Measurements from ENCODE around the gene THSD7B.
"Not testable (repeated sequence)": the region's sequence is repeated elsewhere in the genome, so short reads cannot be mapped to it uniquely, and the experiment has no call there.

THSD7B gene

DNA sequence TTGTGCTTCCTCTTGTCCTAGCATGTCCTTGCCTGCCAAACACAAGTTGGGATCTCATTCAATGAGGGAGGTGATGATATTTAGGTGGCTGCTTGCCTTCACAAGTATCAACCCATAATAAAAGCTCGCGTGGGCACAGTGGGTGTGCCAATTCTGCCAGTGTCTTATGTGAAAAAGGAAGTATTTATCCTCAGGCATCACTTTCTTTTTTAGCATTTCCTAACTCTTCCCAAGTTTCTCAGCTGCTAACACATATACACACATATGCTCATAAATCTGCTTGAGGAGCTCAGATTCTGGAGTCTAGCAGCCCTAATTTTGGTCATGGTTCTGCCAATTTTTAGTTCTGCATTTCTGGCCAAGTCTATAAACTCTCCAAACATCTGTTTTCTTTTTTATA lies 879.4 kb downstream of the THSD7B start:
- no peak for DNase-seq

DNA sequence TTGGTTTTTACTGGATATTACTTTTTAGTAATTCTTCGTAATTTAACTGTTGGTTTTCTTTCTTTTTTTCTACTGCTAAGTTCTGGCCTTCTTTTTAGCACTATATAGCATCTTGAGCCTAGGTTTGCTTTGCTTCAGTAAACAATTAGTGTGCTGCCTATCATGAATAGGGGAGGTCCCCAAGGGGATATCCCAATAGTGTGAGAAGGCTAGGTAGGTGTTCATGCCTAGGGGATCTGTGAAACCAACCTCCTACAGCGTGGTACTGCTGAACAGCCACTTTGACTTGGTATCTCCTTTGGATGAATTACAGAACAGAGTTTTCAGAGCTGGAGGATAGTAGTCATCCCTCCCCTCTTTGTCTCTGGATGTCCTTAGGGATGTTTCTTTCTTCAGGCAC lies 888.7 kb downstream of the THSD7B start:
- no peak for DNase-seq

DNA sequence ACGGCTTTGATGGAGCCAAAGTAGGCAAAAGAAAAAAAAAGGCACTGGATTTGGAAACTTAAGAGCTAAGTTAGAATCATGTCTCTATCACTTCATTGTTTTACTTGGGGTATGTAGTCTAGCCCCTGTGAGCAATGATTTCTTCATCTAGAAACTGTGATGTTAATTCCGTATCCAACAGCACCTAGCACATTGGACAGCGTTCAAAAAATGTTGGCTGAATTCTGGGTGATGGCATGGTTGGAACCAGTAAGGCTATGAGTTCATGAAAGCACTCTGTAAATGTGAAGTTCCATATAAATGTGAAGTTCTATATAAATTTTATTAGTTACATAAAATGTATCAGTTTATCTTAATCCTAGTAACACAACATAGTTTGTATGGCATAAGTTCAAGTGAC lies 890.5 kb downstream of the THSD7B start:
- no peak for DNase-seq

DNA sequence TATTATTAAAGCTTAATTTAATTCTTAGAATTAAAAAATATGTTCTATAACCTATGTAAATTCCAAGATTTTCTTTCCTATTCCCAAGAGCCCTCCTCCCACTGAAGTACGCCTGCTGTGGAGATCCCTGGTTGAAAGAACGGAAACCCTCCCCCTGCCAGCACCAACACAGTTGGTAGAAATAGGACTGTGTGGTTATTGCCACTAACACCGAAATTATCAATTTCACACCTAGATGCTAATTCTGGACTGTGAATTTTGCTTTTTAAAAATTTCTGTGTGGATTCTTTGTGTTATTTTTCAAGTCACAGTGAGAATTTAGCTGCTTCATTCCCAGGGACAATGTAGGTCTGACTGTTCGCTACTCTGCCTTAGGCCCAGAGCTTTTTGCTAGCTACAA lies 893.1 kb downstream of the THSD7B start:
- no peak for DNase-seq

DNA sequence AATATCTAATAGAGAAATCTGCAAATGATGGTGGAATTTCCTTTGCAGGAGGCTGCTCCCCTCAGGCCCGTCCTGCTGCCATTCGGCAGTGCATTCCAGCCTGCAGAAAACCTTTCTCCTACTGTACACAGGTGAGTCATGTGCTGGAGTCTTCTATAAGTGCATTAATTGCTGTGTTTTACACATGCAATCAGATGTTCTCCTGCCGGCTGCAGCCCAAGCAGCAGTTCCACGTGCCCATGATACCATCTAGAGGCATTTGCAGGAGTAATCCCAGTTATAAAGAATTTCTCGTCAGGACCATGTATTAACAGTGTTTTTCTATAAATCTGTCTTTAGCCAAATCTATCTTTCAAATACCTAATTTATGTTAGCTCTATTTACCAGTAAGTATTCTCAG lies 894.3 kb downstream of the THSD7B start:
- DNase-seq, result no peak

DNA sequence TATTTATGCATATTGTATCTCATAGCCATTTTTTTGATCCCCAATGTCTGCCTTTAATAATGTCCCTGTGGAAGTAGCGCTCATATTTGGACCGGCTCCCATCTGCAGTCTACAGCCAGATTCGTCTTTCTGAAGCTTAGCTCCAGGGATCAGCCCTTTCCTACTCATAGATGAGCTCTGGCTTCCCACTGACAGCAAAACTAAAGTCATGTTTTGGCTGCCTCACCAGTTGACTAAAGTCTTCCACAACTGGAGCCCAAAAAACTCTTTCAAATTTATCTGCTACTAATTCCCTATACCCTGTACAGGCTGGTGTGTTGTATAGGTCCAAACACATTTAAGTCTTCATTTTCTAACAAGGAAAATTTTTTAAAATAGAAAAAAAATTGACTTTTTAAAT lies 904.8 kb downstream of the THSD7B start:
- no peak for DNase-seq

DNA sequence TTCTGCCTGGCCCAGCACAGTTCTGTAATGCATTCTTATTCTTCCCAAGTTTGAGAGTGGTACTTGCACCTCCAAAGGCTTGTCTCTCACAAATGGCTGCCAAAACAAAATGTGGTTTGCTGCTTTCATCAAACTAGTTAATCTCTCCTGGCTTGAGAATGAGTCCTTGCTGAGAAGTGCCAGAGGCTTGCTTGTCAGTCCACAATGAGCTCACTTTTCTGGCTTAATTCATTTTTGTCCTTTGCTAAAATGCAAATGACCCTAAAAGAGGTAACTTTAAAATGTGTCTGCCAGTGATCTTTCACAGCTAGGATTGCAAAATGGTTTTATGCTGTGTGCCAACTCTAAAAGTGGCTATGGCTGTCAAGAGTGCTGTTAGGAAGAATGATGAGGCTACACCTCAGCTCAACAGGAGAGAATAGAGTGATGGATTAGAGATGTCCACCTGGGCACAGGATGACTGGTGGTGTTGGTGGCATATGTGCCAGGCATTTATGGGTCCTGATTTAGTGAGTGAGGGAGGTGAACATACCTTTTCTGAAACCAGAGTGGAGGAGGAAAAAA lies 907.7 kb downstream of the THSD7B start:
- DNase-seq, result no peak

DNA sequence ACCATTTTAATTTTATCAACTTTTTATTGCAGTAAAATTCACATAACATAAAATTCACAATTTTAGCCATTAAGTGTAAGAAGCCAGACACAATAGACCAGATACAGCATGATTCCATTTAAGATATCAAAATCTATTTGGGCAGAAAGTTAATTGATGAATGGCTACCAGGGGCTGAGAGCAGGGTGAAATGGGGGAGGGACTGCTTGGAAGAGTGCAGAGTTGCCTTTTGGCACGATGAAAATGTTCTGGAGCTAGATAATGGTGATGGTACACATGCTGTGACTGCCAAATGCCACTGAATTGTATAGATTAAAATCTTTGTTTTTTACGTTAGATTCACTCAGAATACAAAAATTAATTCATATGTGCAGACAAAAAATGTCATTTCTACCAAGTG lies 909.6 kb downstream of the THSD7B start:
- no peak for DNase-seq

DNA sequence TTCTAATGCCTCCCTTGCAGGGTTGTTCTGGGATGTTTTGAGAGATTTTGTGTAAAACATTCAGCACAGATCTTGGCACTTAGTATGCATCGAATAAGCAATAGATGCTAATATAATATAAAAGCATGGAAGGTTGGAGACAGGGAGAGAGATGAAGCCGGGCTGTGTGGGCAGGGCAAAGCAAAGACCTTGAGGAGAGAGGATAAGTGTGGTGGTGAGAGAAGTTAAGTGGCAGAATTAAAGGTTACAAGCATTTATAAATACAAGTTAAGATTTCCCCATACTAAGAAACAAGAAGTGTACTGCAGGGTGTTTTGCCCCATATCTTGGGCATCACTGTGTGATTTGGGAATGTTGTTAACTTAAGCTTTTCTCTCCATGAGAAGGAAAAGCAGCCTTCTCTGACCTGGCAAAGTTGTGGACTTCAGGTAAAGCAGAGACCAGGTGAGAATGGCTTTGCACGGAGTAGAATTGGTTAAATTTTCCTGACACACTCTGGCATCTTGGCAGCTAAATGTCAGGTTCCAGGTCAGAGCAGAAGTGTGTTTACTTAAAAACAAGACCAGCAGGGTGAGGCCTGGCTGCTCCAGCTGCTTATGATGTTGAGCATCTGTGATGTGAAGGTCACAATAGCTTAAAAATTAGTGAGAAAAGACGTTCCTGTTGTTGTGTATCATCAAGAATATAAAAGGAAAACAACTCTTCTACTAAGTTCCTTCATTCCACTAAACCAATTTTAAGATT lies 910.4 kb downstream of the THSD7B start:
- no peak for DNase-seq

DNA sequence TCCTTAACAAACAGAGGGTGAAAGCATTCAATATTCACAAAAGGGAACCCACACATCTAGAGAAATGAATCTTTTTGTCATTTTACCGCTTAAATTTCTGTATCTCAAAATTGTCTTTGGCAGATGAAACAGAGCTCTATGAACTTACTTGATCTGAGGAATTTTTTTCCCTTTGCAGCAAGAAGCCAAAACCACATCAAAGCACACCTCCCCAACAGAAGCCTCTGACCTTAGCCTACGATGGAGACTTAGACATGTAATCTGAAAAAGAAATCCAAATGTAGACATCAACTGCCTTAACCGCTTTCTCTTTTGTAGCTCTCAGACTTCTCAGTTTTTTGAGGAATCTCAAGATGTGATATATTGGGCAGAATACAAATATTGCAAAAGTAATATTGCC lies 911.0 kb downstream of the THSD7B start:
- no peak for DNase-seq

DNA sequence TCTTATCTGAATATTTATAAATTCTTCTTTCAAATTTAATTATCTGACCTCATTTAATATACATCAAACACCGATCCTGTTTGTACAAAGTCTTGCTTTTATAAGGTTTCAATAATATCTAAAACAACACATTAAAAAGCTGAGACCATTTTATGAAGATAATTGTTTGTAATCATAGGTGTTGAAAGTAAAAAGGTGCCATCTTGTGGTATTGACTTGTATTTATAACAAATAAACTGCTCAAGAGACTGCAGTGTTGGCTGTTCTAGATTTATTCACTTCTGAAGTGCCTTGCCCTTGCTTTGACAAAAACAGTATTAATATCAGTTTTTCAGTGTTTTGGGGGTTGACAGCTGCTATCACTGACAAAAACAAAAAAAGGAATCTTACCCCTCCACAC lies 912.1 kb downstream of the THSD7B start:
- DNase-seq, result no peak

DNA sequence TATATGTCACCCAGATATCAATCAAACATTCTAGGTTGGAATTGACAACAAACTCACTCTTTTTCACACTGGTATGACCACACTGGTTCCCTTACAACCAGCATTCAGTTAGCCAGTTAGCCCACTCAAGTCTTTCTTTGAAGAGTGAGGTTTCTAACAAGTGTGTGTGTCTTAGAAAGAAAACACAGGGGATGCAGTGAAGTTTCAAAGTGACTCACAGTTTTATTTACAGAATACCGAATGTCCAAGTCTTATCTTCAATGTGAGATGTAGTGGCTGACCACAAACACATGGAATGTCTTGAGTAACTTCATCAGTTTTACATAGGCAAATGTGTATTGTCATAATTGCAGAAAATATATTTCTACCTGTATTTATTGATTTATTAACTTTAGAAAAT lies 924.2 kb downstream of the THSD7B start:
- no peak for DNase-seq

DNA sequence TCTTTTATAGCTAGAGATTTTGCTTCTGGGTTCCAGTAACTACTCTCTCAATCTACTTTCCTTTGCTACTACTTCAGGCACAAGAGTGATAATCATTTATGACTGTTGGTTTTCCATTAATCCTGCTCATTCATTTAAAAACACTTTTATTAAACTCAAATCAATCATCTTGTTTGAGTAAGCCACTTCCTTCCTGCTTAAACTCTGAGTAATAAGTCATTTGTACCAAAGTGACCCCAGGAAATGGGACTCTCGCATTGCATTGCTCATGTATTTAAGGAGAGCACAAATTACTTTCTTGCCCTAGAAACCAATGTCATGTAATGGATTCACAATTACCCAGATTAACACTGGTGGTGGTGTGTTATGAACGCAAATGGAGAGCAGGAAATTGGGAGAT lies 928.2 kb downstream of the THSD7B start:
- no peak for DNase-seq

DNA sequence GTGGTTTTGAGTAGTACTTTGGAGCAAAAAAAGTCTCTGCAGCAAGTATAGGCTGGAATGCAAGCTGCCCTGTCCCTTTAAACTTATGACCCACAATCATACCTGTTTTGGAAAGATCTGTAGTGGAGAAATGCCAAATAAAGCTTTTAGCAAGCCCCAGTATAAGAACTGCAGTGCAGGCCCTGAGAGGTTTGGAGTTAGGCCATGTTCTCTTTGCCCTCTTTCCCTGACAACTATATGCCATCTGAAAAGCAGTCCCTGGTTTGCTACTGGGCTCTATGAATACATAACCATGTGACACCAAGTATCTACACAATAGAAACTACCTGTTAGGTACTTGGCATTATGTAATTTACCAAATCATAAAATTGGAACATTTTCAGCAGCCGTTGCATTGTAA lies 931.6 kb downstream of the THSD7B start:
- DNase-seq, result no peak

DNA sequence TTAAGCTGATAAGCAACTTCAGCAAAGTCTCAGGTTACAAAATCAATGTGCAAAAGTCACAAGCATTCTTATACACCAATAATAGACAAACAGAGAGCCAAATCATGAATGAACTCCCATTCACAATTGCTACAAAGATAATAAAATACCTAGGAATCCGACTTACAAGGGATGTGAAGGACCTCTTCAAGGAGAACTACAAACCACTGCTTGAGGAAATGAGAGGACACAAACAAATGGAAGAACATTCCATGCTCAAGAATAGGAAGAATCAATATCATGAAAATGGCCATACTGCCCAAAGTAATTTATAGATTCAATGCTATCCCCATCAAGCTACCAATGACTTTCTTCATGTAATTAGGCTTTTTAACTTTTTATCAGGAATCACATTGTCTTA lies 934.9 kb downstream of the THSD7B start:
- DNase-seq, result not testable (repeated sequence)

DNA sequence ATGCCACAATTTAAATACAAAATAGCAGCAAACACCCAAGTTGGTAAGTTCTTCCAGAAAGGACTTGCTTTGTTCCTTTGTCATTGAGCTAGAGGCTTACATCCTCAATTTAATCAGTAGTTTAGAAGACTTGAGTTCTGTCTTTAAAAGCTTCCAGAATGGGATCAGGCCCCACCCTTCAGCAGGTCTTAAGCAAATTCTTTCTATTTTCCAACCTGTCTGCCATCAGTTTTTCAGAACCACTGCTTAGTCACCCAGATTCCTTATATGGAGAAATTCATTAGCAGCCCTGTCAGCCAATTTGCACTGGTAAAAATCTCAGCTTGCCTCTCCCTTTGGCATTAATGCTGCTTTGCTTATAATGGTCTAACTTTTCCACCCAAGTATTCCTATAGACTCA lies 935.3 kb downstream of the THSD7B start:
- no peak for DNase-seq

DNA sequence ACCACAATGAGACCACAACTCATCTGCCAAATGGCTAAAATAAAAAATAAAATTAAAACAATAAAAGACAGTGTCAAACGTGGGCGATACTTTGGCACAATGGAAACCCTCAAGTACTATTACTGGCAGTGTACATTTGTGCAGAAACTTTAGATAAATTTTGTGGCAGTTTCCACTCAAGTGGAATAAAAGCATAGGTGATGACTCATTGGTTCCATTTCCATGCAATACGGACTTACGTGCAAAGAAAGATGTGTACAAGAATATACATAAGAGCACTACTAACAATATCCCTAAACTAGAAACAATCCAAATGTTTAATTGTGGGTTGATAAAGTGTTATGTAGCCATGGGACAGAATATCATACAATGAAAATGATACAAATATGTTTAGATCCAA lies 940.0 kb downstream of the THSD7B start:
- DNase-seq, result no peak

DNA sequence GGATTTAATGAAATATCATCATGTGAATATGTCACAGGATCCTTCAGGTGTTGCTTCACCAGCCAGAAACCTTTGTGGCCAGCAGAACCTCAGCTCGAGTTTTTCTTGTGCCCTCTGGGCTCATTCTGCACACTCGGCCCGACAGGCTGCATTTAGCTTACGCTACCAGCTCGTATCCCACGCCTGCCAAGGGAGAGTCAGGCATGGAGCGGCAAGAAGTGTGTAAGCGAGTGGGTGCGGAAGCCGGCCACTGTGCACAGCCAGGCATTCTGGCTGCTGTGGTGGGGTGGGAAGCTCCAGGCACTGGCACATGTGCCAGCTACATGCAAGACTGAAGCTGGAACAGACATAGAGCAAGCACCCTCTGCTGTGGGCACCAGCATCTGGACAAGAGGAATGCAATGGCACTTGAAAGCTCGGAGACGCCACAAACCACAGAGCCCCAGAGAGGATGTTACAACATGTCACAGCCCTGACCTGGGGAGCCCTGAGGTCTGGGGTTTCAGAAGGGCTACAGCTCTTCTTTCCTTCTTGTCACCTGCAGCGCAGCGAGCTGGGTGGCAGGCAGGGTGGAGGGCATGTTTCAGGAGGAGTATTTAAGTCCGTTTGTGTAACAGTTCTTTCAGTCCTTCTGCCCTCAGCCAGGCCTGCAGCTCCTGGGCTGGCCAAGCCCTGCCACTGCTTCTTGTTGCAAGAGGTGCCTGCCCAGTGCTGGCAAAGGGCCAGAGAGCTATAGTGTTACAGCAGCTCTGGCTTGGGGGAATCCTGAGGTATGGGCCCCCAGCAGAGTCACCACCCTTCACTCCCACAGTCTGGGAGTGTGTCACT lies 941.7 kb downstream of the THSD7B start:
- no peak for DNase-seq

DNA sequence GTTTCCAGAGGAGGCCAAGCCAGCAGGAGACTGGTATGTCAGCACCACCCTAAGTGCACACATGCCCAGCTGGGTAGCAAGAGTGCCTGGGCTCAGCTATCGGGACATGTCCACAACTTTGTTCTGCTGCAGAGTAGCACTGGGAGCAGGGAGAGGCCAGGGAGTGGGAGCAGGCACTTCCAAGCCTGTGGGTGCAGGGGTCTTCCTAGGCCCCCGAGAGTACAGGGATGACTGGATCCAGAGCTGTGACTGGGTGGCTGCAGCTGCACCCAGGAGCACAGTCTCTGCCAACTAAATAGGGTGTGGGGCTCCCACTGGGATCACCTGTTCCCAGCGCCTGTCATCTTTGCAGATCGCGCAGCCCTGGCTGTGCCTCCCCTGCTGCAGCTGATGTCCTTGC lies 943.0 kb downstream of the THSD7B start:
- no peak for DNase-seq

DNA sequence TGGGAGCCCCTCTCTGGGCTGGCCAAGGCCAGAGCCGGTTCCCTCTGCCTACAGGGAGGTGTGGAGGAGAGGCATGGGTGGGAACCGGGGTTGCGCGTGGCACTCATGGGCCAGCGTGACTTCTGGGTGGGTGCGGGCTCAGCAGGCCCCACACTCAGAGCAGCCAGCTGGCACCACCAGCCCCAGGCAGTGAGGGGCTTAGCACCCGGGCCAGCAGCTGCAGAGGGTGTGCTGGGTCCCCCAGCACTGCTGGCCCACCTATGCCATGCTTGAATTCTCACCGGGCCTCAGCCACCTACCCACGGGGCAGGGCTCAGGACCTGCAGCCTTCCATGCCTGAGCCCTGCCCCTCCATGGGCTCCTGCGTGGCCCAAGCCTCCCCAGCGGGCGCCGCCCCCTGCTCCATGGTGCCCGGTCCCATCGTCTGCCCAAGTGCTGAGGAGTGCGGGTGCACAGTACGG lies 950.4 kb downstream of the THSD7B start:
- DNase-seq, result no peak

DNA sequence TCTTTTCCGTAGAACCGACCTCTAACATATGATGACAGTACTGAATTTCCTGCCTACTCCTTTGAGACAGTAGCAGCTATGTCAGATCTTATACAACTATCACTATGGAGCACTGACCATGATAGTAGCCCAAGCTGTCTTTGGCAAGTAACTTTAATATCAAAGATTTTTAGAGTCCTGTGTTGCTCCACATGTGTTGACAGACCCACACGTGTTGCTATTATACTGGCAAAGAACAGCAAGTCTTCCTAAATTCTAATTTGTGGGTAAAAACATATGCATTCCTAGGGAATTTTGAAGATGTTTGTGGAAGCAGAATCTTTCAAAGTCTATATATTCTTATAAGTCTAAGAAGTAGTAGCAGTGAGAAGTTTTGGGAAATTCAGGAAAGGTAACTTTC lies 953.4 kb downstream of the THSD7B start:
- DNase-seq, result no peak

DNA sequence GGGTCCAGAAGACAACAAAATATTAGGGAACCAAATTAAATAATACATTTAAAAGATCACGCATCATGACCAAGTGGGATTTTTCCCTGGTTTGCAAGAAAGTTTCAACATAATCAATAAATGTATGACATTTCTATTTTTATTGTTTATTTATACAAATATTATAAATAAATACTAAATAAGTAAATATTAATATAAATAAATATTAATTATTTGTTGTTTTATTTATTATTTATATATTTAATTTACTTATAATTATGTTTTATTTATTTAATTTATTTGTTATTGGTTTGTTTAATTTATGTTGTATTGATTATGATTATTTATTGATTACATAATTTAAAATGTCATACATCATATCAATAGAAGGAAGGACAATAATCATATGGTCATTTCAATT lies 956.4 kb downstream of the THSD7B start:
- no peak for DNase-seq

DNA sequence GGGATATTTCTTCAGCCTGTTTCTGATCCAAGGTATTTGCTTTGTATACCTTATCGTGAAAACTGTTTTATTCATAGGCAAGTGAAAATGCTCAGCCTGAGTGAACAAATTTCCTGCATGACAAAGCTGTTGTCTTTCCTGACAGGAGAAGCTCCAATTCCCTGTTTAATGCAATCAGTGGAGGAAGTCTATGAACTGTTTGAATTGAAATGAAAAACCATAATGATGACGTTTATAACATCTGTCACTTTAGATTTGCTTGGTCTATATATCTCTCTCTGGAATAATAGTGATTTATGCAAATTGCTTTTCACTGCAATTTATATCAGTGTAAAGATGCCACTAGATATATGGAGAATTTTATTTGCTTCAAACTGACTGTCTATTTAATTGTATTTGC lies 959.6 kb downstream of the THSD7B start:
- DNase-seq, result no peak

All from stimulated activated naive CD4-positive, alpha-beta T cell (primary cell).